ENCODE results near the gene SYS1. TPM values are rescaled to one million over a fixed set of nuclear protein-coding genes. Genes with fewer than 3 reads are reported as not detected.

SYS1 gene
- 23.8 and 29.6 TPM in 2 replicates for total RNA-seq

GRCh38 chr20:45362804-45363610 is at the start of gene SYS1:
Gene SYS1, plus strand, starts transcription at chr20:45363156. Its CDS starts 376 bp downstream, at chr20:45363532.

DNA sequence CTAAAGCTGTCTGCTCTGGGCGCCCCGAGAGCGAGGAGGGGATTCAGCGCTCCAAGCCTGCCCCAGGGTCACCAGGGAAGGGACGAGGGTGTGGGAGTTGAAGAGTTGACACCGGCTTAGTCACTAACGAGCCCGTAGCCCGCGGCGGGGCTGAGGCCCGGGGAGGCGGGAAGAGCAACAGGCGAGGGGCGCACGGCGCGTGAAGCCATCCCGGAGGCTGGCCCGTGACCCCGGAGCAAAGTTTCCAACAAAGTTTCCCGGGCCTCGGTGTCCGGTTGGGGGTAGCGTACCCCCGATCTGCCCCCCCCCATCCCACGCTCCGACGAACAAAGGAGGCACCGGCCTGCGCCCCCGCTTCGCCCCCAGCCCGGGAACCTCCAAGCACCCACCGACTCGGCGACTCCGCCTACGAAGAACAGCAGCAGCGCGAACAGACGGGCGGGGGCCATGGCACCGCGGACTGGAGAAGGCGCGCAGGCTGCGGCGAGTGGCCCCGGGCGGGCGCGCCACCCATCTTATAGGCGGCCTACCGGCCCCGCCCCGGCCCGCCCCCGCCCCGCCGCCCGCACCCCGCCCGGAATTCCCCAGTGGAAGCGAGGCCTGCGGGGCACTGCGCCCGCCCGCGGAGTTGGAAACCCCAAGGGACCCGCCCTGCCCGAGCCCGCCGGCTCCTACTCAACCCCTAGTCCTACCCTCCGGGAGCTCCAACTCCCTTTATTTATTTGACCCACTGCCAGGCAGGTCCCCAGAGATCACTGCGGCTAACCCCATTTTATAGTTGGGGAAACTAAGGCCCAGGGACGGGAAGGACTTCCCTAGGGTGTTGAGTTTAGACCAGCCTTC is 14.8 kb upstream of the SYS1 start, which contains the start of gene SDC4:
TSS of gene SDC4 (minus strand) at position 489 of the 843 bp plus-strand sequence. CDS start at position 449, 40 bp downstream.

DNA sequence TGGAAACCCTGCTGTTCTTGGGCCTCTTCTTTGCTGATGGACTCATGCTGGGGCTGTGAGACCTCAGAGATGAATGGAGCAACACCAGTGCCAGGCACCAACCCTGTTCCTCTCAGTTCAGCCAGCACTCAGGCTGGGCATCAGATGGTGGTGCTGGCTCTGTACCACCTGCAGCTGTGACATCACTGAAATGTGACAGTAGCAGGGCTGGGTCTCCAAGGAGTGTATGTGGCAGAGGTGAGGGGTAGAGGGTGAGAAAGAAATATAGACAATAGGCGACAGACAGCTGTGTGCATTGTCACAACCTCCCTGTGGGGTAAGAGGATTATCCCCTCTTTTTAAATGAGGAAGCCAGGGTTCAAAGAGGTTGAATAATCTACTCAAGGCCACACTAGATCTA is 15.2 kb downstream of the SYS1 start, which contains the start of gene TP53TG5:
TSS of gene TP53TG5 (minus strand) at position 135 of the 400 bp plus-strand sequence. CDS start at position 46, 89 bp downstream.

GRCh38 chr20:45407783-45408645 is 45.1 kb downstream of the SYS1 start, which contains the start of gene DBNDD2:
Gene DBNDD2, plus strand, starts transcription at chr20:45408289. Its CDS starts 179 bp downstream, at chr20:45408468.

DNA sequence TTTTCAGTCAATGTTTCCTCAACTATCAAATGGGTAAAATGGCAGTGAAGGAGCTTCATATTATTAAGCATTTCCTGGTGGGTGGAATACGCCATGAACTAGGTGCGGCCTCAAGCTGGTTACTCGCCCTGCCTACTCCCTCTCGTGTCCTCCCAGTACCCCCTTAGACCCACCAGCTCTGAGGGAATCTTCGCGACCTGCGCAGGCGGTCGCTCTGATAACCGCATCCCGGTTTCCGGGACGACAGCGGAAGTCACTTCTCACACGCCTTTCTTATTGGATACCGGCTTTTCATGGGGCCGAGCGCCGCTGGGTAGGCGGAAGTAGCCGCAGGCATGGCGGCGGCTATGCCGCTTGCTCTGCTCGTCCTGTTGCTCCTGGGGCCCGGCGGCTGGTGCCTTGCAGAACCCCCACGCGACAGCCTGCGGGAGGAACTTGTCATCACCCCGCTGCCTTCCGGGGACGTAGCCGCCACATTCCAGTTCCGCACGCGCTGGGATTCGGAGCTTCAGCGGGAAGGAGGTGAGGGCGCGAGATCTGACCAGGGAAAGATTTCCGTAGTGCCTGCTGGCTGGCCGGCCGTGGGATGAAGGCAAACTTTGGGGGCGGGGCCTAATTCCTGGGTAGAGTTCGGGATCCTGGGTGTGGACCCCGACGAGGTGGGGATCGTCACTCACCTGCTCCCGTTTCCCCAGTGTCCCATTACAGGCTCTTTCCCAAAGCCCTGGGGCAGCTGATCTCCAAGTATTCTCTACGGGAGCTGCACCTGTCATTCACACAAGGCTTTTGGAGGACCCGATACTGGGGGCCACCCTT is 53.1 kb downstream of the SYS1 start, which contains the start of gene PIGT:
TSS of gene PIGT (plus strand) at position 320 of the 816 bp plus-strand sequence. CDS start at position 336, 16 bp downstream.

Other genes with a start within 250 kb of the SYS1 start
- not detected in 2 replicates for gene WFDC5, start 248.0 kb upstream of the SYS1 start, total RNA-seq
- not detected in 2 replicates for gene WFDC12, start 238.7 kb upstream of the SYS1 start, total RNA-seq
- not detected in 2 replicates for gene PI3, start 188.3 kb upstream of the SYS1 start, total RNA-seq
- not detected in 2 replicates for gene SEMG1, start 156.1 kb upstream of the SYS1 start, total RNA-seq
- not detected in 2 replicates for gene SEMG2, start 141.8 kb upstream of the SYS1 start, total RNA-seq
- gene SLPI, start 108.6 kb upstream of the SYS1 start, total RNA-seq, result 0.69 TPM in 1 of 2 replicates, not detected in the other
- not detected in 2 replicates for gene RBPJL, start 56.3 kb upstream of the SYS1 start, total RNA-seq
- gene MATN4, start 54.9 kb upstream of the SYS1 start, total RNA-seq, result under 0.01 TPM in 1 of 2 replicates, not detected in the other
- gene SDC4, start 14.7 kb upstream of the SYS1 start, total RNA-seq, result 26.6 and 54.9 TPM in 2 replicates
- not detected in 2 replicates for gene TP53TG5, start 15.2 kb downstream of the SYS1 start, total RNA-seq
- 6.8 and 10.9 TPM in 2 replicates for gene DBNDD2, start 45.1 kb downstream of the SYS1 start, total RNA-seq
- 16.9 and 20.2 TPM in 2 replicates for gene PIGT, start 53.0 kb downstream of the SYS1 start, total RNA-seq
- not detected in 2 replicates for gene WFDC2, start 106.6 kb downstream of the SYS1 start, total RNA-seq
- not detected in 2 replicates for gene SPINT3, start 152.5 kb downstream of the SYS1 start, total RNA-seq
- gene WFDC6, start 176.3 kb downstream of the SYS1 start, total RNA-seq, result not detected in 2 replicates
- not detected in 2 replicates for gene EPPIN, start 184.2 kb downstream of the SYS1 start, total RNA-seq
- not detected in 2 replicates for gene WFDC8, start 216.1 kb downstream of the SYS1 start, total RNA-seq